Skeletal muscle satellite cell (primary cell): ENCODE results near the gene BMP2K. TPM values are rescaled to one million over a fixed set of nuclear protein-coding genes. Genes with fewer than 3 reads are reported as not detected.

Source experiments
- H3K27me3 ChIP-seq: 2 replicates; pipeline ENCODE4 v1.7.0; 2013; ENCODE audit warnings: low read length; ENCODE audit not compliant: control insufficient read depth, insufficient read depth
- H3K36me3 ChIP-seq: 2 replicates; pipeline ENCODE4 v1.7.0; 2013; ENCODE audit warnings: mild to moderate bottlenecking, control low read depth, low read length; ENCODE audit not compliant: insufficient read depth
- H3K4me1 ChIP-seq: 2 replicates; pipeline ENCODE4 v1.7.0; 2013; ENCODE audit warnings: low read length; ENCODE audit not compliant: control insufficient read depth, insufficient read depth
- H3K4me2 ChIP-seq: 2 replicates; pipeline ENCODE4 v1.7.0; 2013; ENCODE audit warnings: mild to moderate bottlenecking, low read length
- H3K4me3 ChIP-seq: 2 replicates; pipeline ENCODE4 v1.7.0; 2013; ENCODE audit warnings: low read length
- H3K9ac ChIP-seq: 2 replicates; pipeline ENCODE4 v1.7.0; 2013; ENCODE audit warnings: mild to moderate bottlenecking, low read depth, low read length, moderate library complexity
- H3K9me3 ChIP-seq: replicated peaks from 2 replicates; pipeline ENCODE4 v1.7.0; 2013; ENCODE audit warnings: mild to moderate bottlenecking, control low read depth, low read length
- total RNA-seq: library from RNA; depleted of rRNA; stranded (reverse); fragments of >200 nt; gene quantifications from 2 replicates; pipeline ENCODE4 v1.2.3, GENCODE V29; 2012; rRNA removed

Gene BMP2K
- total RNA-seq: 35.4 and 59.3 TPM in 2 replicates

- Histone ChIP-seq H3K4me1 (peaks cover 27% of the 10 kb centered on the region), H3K4me3 (peak within 1 kb of the TSS; percentile 82), H3K4me2 (peak within 1 kb of the TSS; percentile 93), H3K9ac (peak within 1 kb of the TSS; percentile 97), H3K36me3 (no peaks in the 10 kb centered on the region), H3K27me3 (no peaks in the 10 kb centered on the region), H3K9me3 (no peaks in the 10 kb centered on the region)
Observed at GRCh38 chr4:78776079-78776728, at the start of gene BMP2K. Gene BMP2K, plus strand, starts transcription at chr4:78776350. Its CDS starts 194 bp downstream, at chr4:78776544.

- no peaks in the 10 kb centered on the region for H3K4me1 ChIP-seq
- no peaks in the 10 kb centered on the region for H3K9me3 ChIP-seq
- H3K27me3 ChIP-seq: no peaks in the 10 kb centered on the region
- H3K9ac ChIP-seq: no peak overlapping the region
- H3K4me2 ChIP-seq: no peak overlapping the region
- no peak overlapping the region for H3K4me3 ChIP-seq
- no peaks in the 10 kb centered on the region for H3K36me3 ChIP-seq
Observed at GRCh38 chr4:78726546-78726945, 49.6 kb upstream of the BMP2K start.

GRCh38 chr4:78732332-78733104, 43.6 kb upstream of the BMP2K start:
- no peaks in the 10 kb centered on the region for H3K4me1 ChIP-seq
- no peaks in the 10 kb centered on the region for H3K9me3 ChIP-seq
- H3K4me3 ChIP-seq: no peak overlapping the region
- no peak overlapping the region for H3K9ac ChIP-seq
- H3K27me3 ChIP-seq: no peaks in the 10 kb centered on the region
- no peak overlapping the region for H3K4me2 ChIP-seq
- H3K36me3 ChIP-seq: no peaks in the 10 kb centered on the region

GRCh38 chr4:78734441-78735162, 41.5 kb upstream of the BMP2K start:
- no peaks in the 10 kb centered on the region for H3K4me1 ChIP-seq
- H3K27me3 ChIP-seq: no peaks in the 10 kb centered on the region
- H3K4me2 ChIP-seq: no peak overlapping the region
- no peak overlapping the region for H3K9ac ChIP-seq
- no peaks in the 10 kb centered on the region for H3K9me3 ChIP-seq
- no peak overlapping the region for H3K4me3 ChIP-seq
- H3K36me3 ChIP-seq: no peaks in the 10 kb centered on the region

GRCh38 chr4:78735697-78736096, 40.5 kb upstream of the BMP2K start:
- Histone ChIP-seq H3K4me3 (no peak overlapping the region), H3K4me2 (no peak overlapping the region), H3K27me3 (no peaks in the 10 kb centered on the region), H3K36me3 (no peaks in the 10 kb centered on the region), H3K9me3 (no peaks in the 10 kb centered on the region), H3K4me1 (no peaks in the 10 kb centered on the region), H3K9ac (no peak overlapping the region)

GRCh38 chr4:78737035-78737434, 39.1 kb upstream of the BMP2K start:
- no peak overlapping the region for H3K4me2 ChIP-seq
- H3K27me3 ChIP-seq: no peaks in the 10 kb centered on the region
- no peak overlapping the region for H3K4me3 ChIP-seq
- H3K36me3 ChIP-seq: no peaks in the 10 kb centered on the region
- no peaks in the 10 kb centered on the region for H3K4me1 ChIP-seq
- H3K9ac ChIP-seq: no peak overlapping the region
- no peaks in the 10 kb centered on the region for H3K9me3 ChIP-seq

GRCh38 chr4:78737973-78738372, 38.2 kb upstream of the BMP2K start:
- Histone ChIP-seq H3K4me2 (no peak overlapping the region), H3K9ac (no peak overlapping the region), H3K36me3 (no peaks in the 10 kb centered on the region), H3K27me3 (no peaks in the 10 kb centered on the region), H3K9me3 (no peaks in the 10 kb centered on the region), H3K4me1 (no peaks in the 10 kb centered on the region), H3K4me3 (no peak overlapping the region)

- no peaks in the 10 kb centered on the region for H3K36me3 ChIP-seq
- no peak overlapping the region for H3K4me2 ChIP-seq
- H3K9me3 ChIP-seq: no peaks in the 10 kb centered on the region
- no peaks in the 10 kb centered on the region for H3K4me1 ChIP-seq
- no peak overlapping the region for H3K4me3 ChIP-seq
- H3K27me3 ChIP-seq: no peaks in the 10 kb centered on the region
- H3K9ac ChIP-seq: no peak overlapping the region
Observed at GRCh38 chr4:78742300-78742699, 33.9 kb upstream of the BMP2K start.

GRCh38 chr4:78747475-78747922, 28.7 kb upstream of the BMP2K start:
- Histone ChIP-seq H3K36me3 (no peaks in the 10 kb centered on the region), H3K4me1 (peaks cover 4% of the 10 kb centered on the region), H3K9me3 (no peaks in the 10 kb centered on the region), H3K4me3 (no peak overlapping the region), H3K9ac (no peak overlapping the region), H3K4me2 (no peak overlapping the region), H3K27me3 (no peaks in the 10 kb centered on the region)

- H3K4me2 ChIP-seq: no peak overlapping the region
- no peak overlapping the region for H3K9ac ChIP-seq
- H3K4me3 ChIP-seq: no peak overlapping the region
- peaks cover 4% of the 10 kb centered on the region for H3K4me1 ChIP-seq
- no peaks in the 10 kb centered on the region for H3K9me3 ChIP-seq
- no peaks in the 10 kb centered on the region for H3K27me3 ChIP-seq
- H3K36me3 ChIP-seq: no peaks in the 10 kb centered on the region
Observed at GRCh38 chr4:78748381-78748780, 27.8 kb upstream of the BMP2K start.

- H3K4me2 ChIP-seq: no peak overlapping the region
- H3K4me3 ChIP-seq: no peak overlapping the region
- peaks cover 4% of the 10 kb centered on the region for H3K4me1 ChIP-seq
- H3K36me3 ChIP-seq: no peaks in the 10 kb centered on the region
- no peaks in the 10 kb centered on the region for H3K27me3 ChIP-seq
- no peak overlapping the region for H3K9ac ChIP-seq
- no peaks in the 10 kb centered on the region for H3K9me3 ChIP-seq
Observed at GRCh38 chr4:78749258-78749971, 26.7 kb upstream of the BMP2K start.
